NCI-H2196 treated with DMSO at 0.1 percent for 48 hours (cell line): ENCODE measurements around the gene RABEP1.
A peak's percentile ranks its signal among the peaks of the same experiment; 100 is the strongest.
"Not testable (repeated sequence)": the region's sequence is repeated elsewhere in the genome, so short reads cannot be mapped to it uniquely, and the experiment has no call there.

Experiments
- DNase-seq: peaks from one replicate; lab custom pipeline; 2025; ENCODE audit not compliant: unreplicated experiment; lab: John Stamatoyannopoulos, UW

The RABEP1 gene

DNA sequence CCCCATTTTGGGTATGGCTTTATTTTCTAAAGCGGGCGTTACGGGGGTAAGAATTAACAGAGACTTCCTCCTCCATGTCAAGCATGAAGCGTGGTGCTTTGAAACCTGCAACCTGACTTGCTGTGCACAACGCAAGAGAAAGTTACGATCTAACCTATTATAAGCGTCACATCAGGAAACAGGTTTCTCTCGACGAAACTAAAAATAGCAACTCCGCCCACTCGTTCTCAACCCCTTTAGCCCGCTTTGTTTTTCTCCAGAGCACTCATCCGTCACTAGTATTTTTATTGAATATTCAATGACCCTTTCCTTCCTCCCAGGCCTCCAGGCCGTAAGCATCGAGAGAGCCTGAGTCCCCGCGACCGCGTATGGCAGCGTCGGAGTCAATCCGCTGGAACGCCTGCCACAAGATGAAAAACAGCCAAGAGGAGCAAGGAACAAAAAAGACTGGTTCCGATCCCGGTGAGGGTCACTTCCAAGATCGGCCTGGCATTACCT, 136.8 kb downstream of the RABEP1 start:
- no peak for DNase-seq

DNA sequence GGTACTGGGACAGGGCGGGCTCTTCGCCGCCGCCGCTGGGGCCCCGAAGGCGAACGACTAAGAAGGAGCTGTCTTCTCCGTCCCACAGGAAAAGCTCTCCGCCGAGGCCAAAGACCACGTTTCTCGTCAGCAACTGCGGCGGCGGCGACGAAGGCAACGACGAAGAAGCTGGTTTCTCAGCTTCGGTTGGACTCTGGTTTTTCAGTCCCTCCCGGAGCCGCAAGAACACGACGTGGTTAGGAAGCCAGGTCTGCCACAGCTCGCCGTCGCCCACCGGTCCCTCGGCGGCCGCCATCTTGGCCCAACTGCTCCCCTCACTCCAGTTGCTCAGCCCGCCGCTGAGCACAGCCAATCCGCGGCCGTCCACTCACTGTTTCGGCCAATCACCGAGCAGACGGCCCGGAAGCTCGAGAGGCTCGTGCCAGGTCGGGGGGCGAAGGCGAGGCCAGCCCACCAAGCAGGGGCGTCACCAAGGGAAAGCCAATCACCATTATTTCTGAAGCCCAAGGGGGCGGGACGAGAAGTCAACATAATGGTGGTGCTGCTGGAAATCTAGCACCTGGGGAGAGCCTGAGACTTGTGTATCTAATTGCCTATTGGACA, 137.4 kb downstream of the RABEP1 start, which contains the start of gene NUP88:
TSS of gene NUP88 (minus strand) at position 307 of the 603 bp plus-strand sequence. CDS start at position 295, 12 bp downstream.
- peak; percentile 84 for DNase-seq

DNA sequence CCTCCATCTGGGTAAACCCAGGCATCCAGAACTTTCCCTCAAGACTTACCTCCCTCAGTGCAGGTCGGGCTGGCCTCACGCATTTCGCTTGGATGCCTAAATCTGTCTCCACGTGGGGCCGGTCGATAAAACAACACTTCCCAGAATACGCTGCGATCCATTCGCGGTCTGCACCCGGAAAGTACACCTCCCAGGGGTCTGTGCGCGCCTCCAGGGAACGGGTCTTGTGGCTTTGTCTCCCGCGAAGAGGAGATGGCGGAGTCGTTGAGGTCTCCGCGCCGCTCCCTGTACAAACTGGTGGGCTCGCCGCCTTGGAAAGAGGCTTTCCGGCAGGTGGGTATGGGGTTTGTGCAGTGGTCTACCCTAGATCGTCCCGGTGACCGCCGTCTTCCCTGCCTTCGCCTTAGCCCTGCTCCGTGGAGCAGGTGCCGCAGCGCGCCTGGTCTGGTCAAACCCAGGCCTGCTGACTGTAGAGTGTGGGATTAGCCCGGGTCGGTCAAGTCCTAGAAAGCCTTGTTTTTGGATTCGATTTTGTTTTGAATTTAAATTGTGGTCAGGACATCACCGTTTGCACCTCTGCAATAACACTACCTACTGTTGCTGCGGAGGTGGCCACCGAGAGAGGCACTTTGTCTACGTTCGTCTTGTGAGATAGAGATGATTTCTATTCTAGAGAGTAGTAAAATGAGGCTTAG, 138.0 kb downstream of the RABEP1 start, which contains the start of gene RPAIN:
TSS of gene RPAIN (plus strand) at position 224 of the 695 bp plus-strand sequence. CDS start at position 253, 29 bp downstream.
- DNase-seq = peak; percentile 78

DNA sequence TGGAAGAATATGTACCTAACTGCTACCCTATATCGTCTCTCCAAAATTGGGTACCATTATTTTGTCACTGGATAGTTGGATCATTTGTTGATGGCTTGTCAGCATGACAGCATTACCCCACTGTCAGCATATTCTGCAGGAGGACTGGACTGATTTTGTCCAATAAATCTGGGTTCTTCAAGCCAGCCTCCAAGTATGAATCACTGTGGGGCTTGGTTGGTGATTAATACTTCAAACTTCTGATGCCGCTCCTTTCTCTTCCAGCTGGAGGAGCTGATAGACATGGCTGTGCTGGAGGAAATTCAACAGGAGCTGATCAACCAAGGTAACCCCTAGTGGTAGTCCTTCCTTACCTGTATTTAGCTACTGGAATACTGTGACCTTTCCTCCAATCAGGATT, 140.4 kb downstream of the RABEP1 start:
- DNase-seq = no peak

DNA sequence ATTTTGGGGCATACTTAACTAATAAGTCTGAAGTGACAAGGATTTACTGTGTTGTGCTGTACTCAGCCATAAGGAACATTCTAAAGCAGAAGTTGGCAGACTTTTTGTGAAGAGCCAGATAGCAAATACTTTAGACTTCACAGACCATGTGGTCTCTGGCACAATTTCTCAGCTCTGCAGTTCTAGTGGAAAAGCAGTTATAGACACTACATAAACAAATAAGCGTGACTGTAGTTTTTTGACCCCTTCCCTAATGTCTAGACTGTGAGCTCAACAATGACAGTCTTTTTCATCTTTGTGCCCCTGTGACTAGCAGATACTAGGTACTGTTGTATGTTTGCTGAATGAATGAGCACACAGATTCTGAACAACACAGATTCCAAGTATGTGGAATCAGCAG, 142.8 kb downstream of the RABEP1 start:
- no peak for DNase-seq

DNA sequence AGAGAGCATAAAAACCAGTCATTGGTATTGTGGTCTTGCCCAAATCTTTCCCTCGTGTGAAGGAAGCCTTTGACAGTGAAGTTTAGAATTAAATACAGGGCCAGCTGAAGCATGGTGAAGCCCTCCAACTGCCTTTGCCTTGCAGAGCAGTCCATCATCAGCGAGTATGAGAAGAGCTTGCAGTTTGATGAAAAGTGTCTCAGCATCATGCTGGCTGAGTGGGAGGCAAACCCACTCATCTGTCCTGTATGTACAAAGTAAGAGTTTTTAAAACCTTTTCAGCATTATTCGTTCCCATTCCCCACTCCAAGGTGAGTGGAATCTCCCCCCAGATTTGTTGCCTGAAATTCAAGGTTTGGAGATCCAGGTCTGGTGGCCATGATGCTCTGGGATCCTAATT, 143.7 kb downstream of the RABEP1 start:
- DNase-seq = no peak

DNA sequence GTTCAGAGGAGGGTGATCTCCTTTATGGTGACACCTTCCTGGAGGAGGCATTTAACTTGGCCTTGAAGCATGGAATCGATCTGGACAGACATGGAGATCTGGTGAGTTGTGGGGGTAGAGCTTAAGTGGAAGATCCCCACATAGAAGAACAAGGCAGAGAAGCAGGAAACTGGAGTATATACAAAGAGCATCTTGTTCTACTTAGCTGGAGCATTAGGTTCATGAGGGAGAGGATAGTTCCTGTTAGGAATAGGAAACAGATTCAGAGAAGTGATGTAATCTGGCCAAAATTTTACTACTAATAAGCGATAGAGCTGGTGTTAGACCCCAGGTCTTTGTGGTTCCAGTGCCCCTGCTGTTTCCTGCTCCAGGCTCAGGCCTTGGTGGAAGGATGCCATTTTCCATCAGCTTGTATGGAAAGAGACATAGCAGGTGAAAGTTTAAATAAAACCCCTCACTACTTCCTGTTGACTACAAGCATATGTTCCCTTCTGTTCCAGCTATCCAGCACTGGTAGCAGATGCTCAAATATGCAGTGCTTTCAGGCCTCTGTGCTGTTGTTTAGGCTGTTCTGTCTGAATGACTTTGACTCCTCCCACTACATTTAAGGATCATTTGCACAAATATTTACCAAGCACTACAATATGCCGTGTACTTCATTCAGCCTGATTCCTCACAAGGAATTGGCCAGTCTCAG, 147.3 kb downstream of the RABEP1 start:
- peak; percentile 11 for DNase-seq

DNA sequence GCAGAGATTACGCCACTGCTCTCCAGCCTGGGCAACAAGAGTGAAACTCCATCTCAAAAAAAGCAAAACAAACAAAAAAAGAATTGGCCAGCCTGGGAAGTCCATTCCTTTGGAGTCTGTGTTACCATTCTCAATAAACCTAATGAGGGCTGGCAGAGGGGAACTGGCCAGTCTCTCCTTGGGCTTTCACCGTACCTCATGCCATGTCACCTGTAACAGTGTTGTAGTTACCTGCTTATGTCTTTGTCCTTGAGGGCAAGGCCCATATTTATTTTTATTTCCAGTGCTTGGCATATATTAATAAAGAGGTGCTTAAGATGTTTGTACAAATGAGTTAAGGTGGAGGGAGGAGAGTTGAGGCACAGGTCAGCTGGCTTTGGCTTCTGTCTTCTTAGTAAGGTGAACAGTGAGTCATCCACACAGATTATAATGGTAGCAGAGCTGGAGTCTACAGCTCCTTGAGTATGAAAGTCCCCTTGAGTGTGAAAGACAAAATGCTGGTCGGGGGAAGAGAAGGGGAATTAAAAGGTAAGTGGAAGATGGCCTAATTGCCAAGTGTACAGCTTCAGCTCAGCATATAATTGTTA, 148.4 kb downstream of the RABEP1 start:
- no peak for DNase-seq

DNA sequence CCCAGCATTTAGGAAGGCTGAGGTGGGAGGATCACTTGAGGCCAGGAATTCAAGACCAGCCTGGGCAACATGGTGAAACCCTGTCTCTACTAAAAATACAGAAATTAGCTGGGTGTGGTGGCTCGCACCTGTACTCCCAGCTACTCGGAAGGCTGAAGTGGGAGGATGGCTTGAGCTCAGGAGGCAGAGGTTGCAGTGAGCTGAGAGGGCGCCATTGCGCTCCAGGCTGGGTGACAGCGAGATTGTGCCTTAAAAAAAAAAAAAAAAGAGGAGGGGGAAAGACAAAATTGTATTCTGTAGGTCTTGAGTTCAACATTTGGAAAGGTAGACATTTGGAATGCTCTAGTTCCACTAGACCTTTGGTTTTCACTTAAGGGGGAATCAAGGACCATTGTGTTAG, 149.2 kb downstream of the RABEP1 start:
- DNase-seq = not testable (repeated sequence)

DNA sequence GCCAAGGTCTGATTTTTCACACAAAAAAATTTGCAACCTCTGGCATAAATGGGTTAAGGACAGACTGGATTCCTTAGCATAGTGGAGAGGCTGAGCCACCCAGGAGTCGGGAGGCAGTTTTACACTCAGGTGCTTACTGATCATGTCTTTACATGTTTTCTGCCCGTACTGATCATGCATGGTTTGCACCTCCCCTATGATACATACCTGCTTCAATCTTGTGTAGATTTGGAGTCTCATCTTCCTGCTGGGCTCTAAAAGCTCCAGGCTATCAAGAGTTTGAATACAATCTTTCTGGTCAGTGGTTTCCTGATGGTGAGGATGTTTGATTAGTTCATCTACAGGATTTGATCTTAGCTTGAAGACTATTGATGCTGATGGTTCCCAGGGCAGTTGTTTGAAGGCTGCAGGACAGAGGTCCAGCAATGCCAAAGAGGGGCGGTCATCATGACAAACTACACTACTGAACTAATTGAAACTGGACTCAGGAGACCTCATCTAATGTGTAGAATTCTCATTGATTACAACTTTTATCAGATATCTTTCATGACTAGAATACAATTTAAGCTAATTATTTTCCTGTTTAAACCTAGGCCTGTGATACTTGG, 150.0 kb downstream of the RABEP1 start:
- no peak for DNase-seq

DNA sequence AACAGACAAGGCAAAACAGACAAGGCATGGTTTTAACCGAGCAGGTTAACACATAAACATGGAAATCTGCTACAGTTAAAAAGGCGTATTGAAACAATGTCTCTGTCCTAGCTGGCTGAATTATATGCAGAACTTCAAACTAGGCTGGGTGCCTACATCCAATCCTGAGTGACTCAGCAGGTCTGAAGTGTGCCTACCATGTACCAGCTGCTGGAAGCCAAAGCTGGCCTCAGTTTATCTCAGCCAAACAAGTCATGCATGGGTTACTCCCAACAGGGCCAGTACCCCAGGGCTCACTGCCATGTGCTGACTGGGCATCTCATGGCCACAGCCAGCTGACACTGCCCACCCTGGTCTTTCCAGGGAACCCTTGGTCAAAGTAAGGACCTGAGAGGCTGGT, 152.9 kb downstream of the RABEP1 start:
- DNase-seq = no peak
